IPS-18c (cell line): ENCODE results near the gene CCDC146.
"Not testable (repeated sequence)": the region's sequence is repeated elsewhere in the genome, so short reads cannot be mapped to it uniquely, and the experiment has no call there.

Experiments used
- H3K4me3 ChIP-seq: 2 replicates; pipeline ENCODE4 v1.7.0; 2013; ENCODE audit warnings: low read depth, mild to moderate bottlenecking, low read length, moderate library complexity; ENCODE audit not compliant: insufficient read depth
- H3K9me3 ChIP-seq: one replicate; pipeline ENCODE4 v1.6.1; 2013; ENCODE audit warnings: mild to moderate bottlenecking, low read length, moderate library complexity; ENCODE audit not compliant: control insufficient read depth, insufficient read depth

The CCDC146 gene

DNA sequence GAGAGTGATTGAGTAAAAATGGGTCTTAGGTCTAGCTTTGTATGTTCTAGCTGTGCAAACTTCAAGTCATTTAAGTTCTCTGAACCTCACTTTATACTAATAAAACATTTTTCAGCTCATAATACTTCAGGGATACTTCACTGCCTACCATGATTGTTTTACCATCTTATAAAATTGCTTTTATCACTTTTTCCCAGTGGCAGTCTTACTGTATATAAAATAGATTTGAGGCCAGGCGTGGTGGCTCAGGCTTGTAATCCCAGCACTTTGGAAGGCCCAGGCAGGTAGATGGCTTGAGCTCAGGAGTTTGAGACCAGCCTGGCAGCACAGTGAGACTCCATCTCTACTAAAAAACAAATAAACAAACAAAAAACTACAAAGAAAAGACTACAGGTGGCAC lies 59.8 kb downstream of the CCDC146 start:
- no peaks in the 10 kb centered on the region for H3K9me3 ChIP-seq
- H3K4me3 ChIP-seq: no peak overlapping the region

DNA sequence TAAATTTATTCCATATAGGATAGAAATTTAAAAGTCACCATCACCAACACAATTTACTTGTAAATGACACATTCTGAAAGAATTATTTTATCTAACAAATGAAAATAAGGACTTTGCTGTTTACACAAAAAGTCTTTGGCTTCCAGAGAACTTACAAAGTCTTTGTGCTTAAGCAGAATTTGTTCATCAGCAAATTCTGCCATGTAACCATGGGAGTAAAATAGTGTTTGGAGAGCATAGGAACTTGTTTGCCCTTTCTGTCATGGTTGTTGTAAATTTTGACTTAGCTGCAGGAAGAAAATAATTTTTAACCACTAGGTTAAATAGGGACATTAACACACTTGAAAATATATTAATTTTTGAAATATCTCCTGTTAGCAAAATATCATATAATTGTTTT lies 62.0 kb downstream of the CCDC146 start:
- Histone ChIP-seq H3K4me3 (no peak overlapping the region), H3K9me3 (no peaks in the 10 kb centered on the region)

DNA sequence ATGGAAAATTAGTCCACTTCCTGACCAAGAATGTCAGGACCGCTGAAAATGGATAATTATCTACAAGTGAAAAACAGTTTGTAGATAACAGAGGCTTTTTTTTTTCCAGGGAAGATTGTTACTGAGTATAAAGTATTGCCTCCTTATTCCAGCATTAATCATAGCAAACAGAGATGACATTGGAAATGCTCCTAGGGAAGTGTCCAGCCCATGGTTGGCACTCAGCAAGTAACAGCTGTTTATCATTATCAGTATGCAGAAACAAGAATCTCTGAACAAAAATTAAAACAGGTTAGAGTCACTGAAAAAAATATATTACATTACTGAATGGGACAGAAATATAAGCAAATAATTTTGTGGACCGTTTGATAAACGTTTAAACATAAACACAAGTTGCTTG lies 62.6 kb downstream of the CCDC146 start:
- no peak overlapping the region for H3K4me3 ChIP-seq
- no peaks in the 10 kb centered on the region for H3K9me3 ChIP-seq

DNA sequence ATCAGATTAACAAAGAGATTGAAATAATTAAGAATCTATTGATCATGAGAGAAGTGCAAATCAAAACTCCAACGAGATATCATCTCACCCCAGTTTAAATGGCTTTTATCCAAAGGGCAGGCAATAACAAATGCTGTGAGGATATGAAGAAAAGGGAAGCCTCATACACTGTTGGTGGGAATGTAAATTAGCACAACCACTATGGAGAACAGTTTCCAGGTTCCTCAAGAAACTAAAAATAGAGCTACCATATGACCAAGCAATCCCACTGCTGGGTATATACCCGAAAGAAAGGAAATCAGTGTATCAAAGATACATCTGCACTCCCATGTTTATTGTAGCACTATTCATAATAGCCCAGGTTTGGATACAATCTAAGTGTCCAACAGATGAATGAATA lies 63.5 kb downstream of the CCDC146 start:
- no peaks in the 10 kb centered on the region for H3K9me3 ChIP-seq
- no peak overlapping the region for H3K4me3 ChIP-seq

DNA sequence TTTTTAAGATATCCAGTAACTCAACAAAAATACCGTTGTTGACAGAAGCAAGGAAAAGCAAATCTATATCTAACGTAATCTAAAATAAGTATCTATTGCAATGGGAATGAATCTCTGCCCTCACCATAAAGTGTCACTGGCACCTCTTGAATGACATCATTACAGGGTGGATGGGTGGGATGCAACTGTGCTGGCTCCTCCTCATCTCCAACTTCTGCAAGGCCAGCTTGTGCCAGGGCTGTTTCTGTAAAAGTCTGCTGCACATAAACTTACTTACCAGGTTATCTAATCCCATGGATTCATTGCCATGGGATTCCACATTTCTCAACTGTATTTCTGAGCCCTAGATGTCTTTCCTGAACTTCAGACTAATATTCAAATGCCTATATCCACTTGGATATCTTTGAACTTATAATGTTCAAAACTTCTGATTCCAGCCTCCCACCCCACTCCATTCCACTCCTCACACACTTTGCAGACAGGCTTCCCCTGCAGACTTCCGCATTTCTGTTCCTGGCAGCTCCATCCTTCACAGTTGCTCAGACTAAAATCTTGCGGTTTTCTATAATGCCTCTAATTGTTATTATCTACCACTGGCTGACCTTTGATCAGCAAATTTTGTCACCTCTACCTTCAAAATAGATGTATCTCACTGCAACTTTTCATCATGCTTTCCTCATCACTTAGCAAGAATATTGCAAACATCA lies 66.5 kb downstream of the CCDC146 start:
- Histone ChIP-seq H3K9me3 (no peaks in the 10 kb centered on the region), H3K4me3 (no peak overlapping the region)

DNA sequence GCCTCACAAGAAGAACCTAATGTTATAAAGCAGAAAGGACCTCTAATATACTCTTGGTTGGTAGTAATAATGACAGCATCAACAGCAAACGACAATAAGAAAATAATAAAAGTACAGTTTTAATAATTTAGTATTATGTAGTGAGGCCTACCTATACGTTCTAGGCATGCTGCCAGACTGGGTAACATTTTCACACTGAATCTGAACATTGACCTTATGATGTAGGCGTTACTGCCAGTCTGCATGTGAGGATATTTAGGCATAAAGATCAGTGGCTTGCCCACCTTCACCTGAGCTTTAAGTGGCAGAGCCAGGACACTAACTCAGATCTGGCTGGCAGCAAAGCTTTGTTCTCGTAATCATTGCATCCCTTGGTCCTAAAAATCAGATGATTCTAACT lies 74.7 kb downstream of the CCDC146 start:
- Histone ChIP-seq H3K4me3 (no peak overlapping the region), H3K9me3 (no peaks in the 10 kb centered on the region)

DNA sequence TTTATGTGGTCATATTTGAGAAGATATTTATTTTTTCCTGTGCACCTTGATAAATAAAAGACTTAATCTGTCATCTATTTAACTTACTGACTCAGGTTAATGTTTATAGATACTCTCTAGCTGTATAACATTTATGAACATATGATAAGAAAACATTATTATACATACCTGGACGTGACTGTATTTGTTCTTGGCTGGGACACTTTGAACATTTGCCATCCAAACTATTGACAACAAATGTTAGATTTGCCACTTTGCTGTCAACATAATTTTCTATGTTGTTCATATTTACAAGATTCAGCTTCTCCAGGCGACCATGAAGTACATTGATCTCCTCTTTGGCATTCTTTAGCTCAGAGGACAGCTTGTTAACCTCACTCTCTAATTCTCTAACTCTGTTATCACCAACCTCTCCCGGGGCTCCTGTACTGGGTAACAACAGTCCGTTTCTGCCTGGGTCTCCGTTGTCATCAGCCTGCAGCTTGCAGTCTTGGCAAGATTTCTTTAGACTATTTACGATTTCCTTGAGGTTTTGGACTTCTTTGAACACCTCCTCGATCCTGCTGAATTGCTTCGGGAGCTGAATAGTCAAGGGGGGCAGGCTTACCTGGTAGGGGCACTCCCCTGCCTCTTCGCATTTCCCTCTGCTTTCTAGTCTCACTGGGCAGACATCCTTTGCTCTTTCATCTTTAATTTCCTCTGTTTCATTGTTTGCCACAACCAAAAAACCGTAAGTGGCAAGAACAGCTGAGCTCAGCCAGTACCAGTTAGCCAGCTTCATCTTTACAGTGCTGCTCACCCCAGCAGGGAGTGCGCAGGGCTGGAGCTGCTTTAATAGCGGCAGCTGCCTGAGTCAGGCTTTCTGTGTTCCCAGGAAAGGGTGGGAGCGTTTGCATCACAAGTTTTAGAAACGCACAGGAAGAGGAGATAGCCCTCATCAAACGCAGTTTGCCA lies 76.9 kb downstream of the CCDC146 start, which contains the start of gene FGL2:
Gene FGL2, minus strand, starts transcription at position 807 of the 954 bp plus-strand sequence. Its CDS starts 26 bp downstream, at position 781.
- H3K9me3 ChIP-seq: no peaks in the 10 kb centered on the region
- peak within 1 kb of the TSS; percentile 29; the same call in 1 of the 2 replicates for H3K4me3 ChIP-seq

DNA sequence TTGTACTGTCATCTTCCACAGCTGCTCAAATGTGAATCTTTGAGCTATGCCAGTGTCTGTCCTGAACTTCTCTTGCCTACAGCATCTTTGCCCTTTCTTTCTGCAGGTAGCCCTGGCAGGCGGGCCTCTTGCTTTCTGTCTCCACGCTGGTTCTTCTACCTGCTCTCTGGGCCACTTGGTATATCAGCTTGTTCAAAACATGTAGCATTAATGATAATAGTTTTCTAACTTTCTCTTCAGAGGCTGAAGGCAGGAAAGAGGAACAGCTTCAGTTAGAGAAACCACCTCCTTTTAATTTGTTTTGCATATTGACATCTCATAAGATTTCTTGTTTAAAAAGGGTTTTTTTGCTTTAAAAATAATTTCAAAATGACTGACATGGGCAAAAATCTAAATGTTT lies 78.1 kb downstream of the CCDC146 start:
- Histone ChIP-seq H3K9me3 (no peaks in the 10 kb centered on the region), H3K4me3 (no peak overlapping the region)

DNA sequence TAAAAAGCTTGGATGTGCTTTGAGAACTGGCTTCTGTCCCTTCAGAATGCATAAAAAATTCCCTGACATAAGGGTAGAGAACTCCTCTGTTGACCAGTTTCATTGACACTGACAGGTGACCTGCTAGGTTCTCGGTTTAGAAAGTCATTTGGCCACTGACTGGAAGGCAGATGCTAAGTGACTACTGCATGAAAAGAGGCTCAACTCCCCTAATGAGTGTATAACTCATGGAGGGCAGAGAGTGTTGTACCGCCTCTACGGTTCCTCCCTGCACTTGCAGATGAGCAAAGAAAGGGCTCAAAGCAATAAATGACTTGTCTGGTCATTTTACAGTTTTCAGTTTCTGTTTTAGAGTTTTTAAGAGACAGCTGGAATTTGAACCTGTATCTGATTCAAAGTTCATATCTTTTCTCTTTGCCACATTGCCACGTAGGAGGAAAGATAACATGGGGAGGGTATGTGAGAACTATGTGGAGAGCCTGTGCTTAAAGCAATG lies 80.1 kb downstream of the CCDC146 start:
- Histone ChIP-seq H3K9me3 (no peaks in the 10 kb centered on the region), H3K4me3 (no peak overlapping the region)

DNA sequence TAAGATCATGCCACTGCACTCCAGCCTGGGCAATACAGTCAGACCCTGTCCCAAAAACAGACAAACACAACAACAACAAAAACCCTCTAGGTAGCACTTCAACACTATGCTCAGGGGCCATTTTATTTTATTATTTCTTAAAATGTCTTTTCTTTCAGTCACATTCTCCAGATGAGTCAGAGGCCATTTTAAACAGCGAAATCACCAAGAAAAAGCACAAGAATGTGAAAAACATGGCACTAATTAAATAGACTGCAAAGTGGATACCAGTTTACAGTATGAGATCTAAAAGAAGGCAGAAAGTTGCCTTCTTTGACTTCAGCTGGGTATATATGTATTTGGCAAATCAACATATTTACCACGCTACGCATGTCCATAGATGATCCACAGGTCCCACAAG lies 83.3 kb downstream of the CCDC146 start:
- Histone ChIP-seq H3K4me3 (no peak overlapping the region), H3K9me3 (peaks cover 7% of the 10 kb centered on the region)

DNA sequence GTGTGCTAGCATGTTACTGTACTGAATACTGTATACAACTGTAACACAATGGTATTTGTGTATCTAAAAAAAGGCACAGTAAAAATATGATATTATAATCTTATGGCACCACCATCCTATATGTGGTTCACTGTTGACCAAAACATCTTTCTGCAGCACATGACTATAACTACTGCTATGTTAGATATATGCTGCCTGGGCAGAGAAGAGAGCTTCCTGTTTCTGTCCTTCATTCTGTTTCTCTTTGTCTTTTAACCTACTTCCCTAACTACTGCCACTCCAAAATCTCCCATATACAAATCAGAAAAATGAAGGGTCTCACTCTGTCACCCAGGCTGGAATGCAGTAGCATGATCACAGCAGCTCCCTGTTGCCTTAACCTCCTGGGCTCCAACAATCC lies 86.0 kb downstream of the CCDC146 start:
- H3K9me3 ChIP-seq: peaks cover 7% of the 10 kb centered on the region

DNA sequence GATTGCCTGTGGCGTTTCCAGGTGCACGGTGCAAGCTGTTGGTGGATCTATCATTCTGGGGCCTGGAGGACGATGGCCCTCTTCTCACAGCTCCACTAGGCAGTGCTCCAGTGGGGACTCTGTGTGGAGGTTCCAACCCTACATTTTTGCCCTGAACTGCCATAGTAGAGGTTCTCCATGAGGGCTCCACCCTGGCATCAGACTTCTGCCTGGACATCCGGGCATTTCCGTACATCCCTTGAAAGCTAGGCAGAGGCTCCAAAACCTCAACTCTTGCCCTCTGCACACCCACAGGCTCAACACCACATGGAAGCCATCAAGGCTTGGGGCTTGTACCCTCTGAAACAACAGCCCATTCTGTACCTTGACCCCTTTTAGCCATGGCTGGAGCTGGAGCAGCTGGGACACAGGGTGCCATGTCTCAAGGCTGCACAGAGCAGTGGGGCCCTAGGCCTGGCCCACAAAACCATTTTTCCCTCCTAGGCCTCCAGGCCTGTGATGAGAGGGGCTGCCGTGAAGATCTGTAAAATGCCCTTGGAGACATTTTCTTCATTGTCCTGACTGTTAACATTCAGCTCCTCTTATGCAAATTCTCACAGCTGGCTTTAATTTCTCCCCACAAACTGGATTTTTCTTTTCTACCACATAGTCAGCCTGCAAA lies 87.2 kb downstream of the CCDC146 start:
- H3K9me3 ChIP-seq: peaks cover 7% of the 10 kb centered on the region

More for the DNA sequence above, 86.0 kb downstream of the CCDC146 start:
- no peak overlapping the region for H3K4me3 ChIP-seq

DNA sequence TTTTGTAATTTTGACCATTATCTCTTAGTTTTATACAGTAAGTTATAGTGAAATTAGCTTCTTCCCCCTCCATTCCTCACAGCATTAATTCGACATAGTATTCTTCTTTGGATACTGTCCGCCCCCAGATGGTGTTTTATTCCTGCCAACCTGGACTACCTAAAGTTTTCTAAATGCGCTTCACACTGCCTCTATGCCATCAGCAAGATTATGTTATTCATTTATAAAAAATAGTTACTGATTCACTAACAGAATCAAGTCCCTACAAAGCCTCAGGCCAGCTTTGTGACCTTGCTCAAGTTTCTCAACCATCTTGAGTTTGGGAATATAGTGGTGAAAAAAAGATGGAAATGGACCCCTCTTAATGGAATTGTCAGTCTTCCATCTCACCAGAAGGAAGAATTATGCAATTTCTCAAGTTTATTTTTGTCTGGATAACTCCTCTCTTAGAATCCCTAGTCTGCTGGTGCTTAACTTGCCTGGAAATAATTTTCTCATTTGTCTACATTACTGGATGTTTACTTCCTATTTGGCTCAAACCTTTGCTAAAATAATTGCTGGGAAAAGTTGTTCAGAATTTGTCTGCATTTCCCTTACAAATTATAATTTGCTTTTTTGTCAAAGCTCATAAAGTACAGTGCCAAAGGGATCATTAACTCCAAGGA lies 93.9 kb downstream of the CCDC146 start:
- Histone ChIP-seq H3K9me3 (peaks cover 8% of the 10 kb centered on the region), H3K4me3 (no peak overlapping the region)

More for the DNA sequence above, 87.2 kb downstream of the CCDC146 start:
- H3K4me3 ChIP-seq: no peak overlapping the region

DNA sequence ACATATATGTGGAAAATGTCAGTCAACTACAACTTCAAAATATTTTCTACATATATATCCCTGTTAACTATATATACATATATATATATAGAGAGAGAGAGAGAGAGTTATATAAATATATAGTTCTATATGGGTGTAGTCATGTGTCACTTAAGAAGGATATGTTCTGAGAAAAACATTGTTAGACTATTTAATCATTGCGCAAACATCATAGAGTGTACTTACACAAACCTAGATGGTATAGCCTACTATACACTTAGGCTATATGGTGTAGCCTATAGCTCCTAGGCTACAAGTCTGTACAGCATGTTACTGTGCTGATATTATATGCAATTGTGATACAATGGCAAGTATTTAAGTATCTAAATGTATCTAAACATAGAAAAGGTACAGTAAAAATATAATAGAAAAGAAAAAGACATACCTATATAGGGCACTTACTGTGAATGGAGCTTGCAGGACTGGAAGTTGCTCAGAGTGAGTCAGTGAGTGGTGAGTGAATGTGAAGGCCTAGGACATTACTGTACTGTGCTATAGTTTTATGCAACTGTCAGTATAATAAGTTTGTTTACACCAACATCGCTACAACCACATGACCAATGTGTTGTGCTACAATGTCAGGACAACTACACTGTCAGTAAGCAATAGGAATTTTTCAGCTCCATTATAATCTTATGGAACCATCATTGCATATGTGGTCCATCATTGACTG lies 95.2 kb downstream of the CCDC146 start:
- H3K4me3 ChIP-seq: no peak overlapping the region
- H3K9me3 ChIP-seq: peaks cover 8% of the 10 kb centered on the region

DNA sequence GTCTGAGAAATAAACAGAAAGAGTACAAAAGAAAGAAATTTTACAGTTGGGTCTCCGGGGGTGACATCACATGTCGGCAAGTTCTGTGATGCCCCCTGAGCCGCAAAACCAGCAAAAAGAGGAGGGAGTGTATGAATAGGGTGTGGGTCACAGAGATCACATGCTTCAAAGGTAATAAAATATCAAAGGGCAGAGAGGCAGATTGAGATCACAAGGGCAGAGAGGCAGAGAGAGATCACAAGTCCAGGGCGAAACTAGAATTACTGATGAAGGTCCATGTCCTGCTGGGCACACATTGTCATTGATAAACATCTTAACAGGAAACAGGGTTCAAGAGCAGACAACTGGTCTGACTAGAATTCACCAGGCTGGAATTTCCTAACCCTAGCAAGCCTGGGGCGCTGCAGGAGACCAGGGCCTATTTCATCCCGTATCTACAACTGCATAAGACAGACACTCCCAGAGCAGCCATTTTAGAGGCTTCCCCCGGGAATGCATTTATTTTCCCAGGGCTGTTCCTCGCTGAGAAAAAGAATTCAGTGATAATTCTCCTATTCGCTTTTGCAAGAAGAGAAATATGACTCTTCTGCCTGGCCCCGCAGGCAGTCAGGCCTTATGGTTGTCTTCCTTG lies 97.4 kb downstream of the CCDC146 start:
- H3K9me3 ChIP-seq, H3K4me3 ChIP-seq: not testable (repeated sequence)

DNA sequence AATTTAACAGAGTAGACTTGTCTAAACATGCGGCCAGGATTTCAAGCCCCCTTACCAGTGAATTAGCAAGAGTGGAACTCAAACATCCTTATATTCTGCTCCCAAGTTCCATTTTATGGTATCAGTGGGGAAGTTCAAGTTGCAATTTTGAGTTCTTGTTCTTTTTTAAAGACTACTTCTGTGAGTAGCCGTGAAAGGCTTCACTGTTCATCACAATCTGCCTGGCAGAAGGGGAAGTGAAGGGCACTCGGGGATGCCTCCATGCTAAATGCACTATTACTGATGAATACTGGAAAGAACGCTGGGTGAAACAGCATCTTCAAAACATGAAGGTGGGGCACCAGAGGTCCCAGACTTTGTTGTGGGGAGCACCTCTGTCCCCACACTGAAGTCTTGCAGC lies 99.7 kb downstream of the CCDC146 start:
- H3K9me3 ChIP-seq: peaks cover 8% of the 10 kb centered on the region
- H3K4me3 ChIP-seq: no peak overlapping the region
